HEK293 (cell line): ENCODE results near the gene AKAP12.
A peak's percentile ranks its signal among the peaks of the same experiment; 100 is the strongest.

Experiments
- KLF8 ChIP-seq: fragments of 450-650 bp; formaldehyde crosslinking; IDR thresholded peaks from 2 replicates; pipeline ENCODE4 v1.5.1; 2016; ENCODE audit warnings: missing biosample characterization, missing genetic modification characterization
- OVOL3 ChIP-seq: fragments of 450-650 bp; formaldehyde crosslinking; IDR thresholded peaks from 2 replicates; pipeline ENCODE4 v1.5.1; 2016; ENCODE audit warnings: missing biosample characterization, missing genetic modification characterization
- SP2 ChIP-seq: fragments of 450-650 bp; formaldehyde crosslinking; IDR thresholded peaks from 2 replicates; pipeline ENCODE4 v1.5.1; 2016; ENCODE audit warnings: missing biosample characterization, missing genetic modification characterization
- TCF7L2 ChIP-seq: IDR thresholded peaks from 2 replicates; pipeline ENCODE4 v1.6.1; 2011; ENCODE audit warnings: low read depth, mild to moderate bottlenecking, inconsistent platforms, low read length, moderate library complexity, borderline replicate concordance
- WT1 ChIP-seq: fragments of 450-650 bp; formaldehyde crosslinking; IDR thresholded peaks from 2 replicates; pipeline ENCODE4 v1.5.1; 2016; ENCODE audit warnings: missing biosample characterization, missing genetic modification characterization
- ZBTB17 ChIP-seq: fragments of 450-650 bp; formaldehyde crosslinking; IDR thresholded peaks from 2 replicates; pipeline ENCODE4 v1.5.1; 2016; ENCODE audit warnings: missing biosample characterization, missing genetic modification characterization
- ZBTB20 ChIP-seq: fragments of 450-650 bp; formaldehyde crosslinking; IDR thresholded peaks from 2 replicates; pipeline ENCODE4 v1.5.1; 2016; ENCODE audit warnings: missing biosample characterization, missing genetic modification characterization
- ZFHX2 ChIP-seq: fragments of 450-650 bp; formaldehyde crosslinking; conservative IDR thresholded peaks from 2 replicates; pipeline ENCODE4 v1.5.1; 2016; ENCODE audit warnings: missing biosample characterization, missing genetic modification characterization
- ZNF37A ChIP-seq: fragments of 450-650 bp; IDR thresholded peaks from 2 replicates; pipeline ENCODE4 v1.5.1; 2018; ENCODE audit warnings: missing biosample characterization, missing genetic modification characterization
- ZNF48 ChIP-seq: fragments of 450-650 bp; formaldehyde crosslinking; IDR thresholded peaks from 2 replicates; pipeline ENCODE4 v1.5.1; 2016; ENCODE audit warnings: missing biosample characterization, missing genetic modification characterization
- ZNF555 ChIP-seq: fragments of 450-650 bp; formaldehyde crosslinking; conservative IDR thresholded peaks from 2 replicates; pipeline ENCODE4 v1.5.1; 2017; ENCODE audit warnings: missing biosample characterization, mild to moderate bottlenecking, missing genetic modification characterization, inconsistent platforms
- ZNF658 ChIP-seq: fragments of 450-650 bp; formaldehyde crosslinking; IDR thresholded peaks from 2 replicates; pipeline ENCODE4; 2016; ENCODE audit warnings: missing biosample characterization, missing genetic modification characterization
- ZNF76 ChIP-seq: fragments of 450-650 bp; formaldehyde crosslinking; IDR thresholded peaks from 2 replicates; pipeline ENCODE4; 2016; ENCODE audit warnings: low read depth, missing biosample characterization, missing genetic modification characterization, borderline replicate concordance
- ZNF791 ChIP-seq: fragments of 450-650 bp; formaldehyde crosslinking; IDR thresholded peaks from 2 replicates; pipeline ENCODE4 v1.5.1; 2016; ENCODE audit warnings: missing biosample characterization, missing genetic modification characterization
- ZSCAN30 ChIP-seq: fragments of 450-650 bp; IDR thresholded peaks from 2 replicates; pipeline ENCODE4 v1.5.1; 2018; ENCODE audit warnings: missing biosample characterization, mild to moderate bottlenecking, missing genetic modification characterization, moderate library complexity
- TF ChIP-seq, protein P1 (sequence below): fragments of 450-650 bp; IDR thresholded peaks from 2 replicates; pipeline ENCODE4 v1.5.1; 2018; ENCODE audit warnings: missing biosample characterization, missing genetic modification characterization
- TF ChIP-seq, protein P2 (sequence below): fragments of 450-650 bp; formaldehyde crosslinking; IDR thresholded peaks from 2 replicates; pipeline ENCODE4 v1.5.1; 2016; ENCODE audit warnings: missing biosample characterization, missing genetic modification characterization
- TF ChIP-seq, protein P3 (sequence below): fragments of 450-650 bp; formaldehyde crosslinking; IDR thresholded peaks from 2 replicates; pipeline ENCODE4 v1.5.1; 2016; ENCODE audit warnings: missing biosample characterization, missing genetic modification characterization
- TF ChIP-seq, protein P4 (sequence below): fragments of 450-650 bp; formaldehyde crosslinking; IDR thresholded peaks from 2 replicates; pipeline ENCODE4 v1.5.1; 2016; ENCODE audit warnings: missing biosample characterization, missing genetic modification characterization
- TF ChIP-seq, protein P5 (sequence below): sonication (generic); formaldehyde crosslinking; IDR thresholded peaks from 2 replicates; pipeline ENCODE4 v1.8.1; 2022; ENCODE audit warnings: mild to moderate bottlenecking, moderate library complexity, missing genetic modification reagents
- TF ChIP-seq, protein P6 (sequence below): fragments of 450-650 bp; formaldehyde crosslinking; IDR thresholded peaks from 2 replicates; pipeline ENCODE4 v1.5.1; 2016; ENCODE audit warnings: missing biosample characterization, missing genetic modification characterization
- TF ChIP-seq, protein P7 (sequence below): fragments of 450-650 bp; formaldehyde crosslinking; IDR thresholded peaks from 2 replicates; pipeline ENCODE4 v1.5.1; 2016; ENCODE audit warnings: missing biosample characterization, missing genetic modification characterization
- TF ChIP-seq, protein P8 (sequence below): fragments of 450-650 bp; formaldehyde crosslinking; IDR thresholded peaks from 2 replicates; pipeline ENCODE4 v1.5.1; 2016; ENCODE audit warnings: missing biosample characterization, missing genetic modification characterization, borderline replicate concordance

The AKAP12 gene

DNA sequence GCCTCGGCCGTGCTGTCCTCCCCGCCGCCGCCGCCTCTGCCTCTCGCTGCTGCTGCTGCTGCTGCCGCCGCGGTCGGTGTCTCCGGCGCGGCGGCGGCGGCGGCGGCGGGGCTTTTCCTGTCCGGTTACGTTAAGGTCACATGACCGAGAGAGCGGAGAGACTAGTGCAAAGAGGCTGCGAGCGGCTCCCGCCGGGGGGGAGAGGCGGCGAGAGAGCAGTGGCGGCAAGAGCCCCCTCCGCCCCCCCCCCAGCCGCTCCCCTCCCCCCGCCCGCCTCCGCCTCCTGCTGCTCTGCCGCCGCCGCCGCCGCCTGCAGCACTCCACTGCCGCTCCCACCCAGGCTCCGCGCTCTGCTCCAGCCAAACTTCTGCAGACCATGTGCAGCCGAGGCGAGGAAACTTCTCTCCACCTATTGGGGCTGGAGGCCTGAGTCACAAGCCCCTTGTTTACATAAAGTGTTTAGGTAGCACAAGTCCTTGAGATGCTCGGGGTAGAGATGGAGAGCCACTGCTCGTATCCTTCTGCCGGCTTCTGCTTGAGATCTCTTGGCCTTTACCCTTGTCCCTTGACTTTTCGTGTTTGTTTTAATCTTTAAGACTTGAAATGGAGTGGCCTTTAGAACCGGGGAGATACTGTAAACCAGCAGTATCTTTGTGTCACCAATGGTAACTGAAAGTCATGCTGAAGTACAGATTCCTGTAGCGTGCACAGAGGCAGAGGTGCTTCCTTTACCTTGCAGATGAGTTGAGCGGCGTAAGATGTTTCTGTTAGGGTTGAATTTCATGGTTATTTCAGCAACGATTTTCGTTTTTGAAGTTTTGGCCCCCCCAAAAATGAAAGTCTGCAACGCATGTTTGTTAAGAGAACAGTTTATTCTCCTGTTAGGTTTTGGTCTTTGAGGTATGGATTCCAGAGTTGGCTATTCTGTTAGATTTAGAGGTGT, 152.0 kb downstream of the AKAP12 start, which contains the start of gene ZBTB2 (continued):
- TF ChIP-seq, protein P1, sequence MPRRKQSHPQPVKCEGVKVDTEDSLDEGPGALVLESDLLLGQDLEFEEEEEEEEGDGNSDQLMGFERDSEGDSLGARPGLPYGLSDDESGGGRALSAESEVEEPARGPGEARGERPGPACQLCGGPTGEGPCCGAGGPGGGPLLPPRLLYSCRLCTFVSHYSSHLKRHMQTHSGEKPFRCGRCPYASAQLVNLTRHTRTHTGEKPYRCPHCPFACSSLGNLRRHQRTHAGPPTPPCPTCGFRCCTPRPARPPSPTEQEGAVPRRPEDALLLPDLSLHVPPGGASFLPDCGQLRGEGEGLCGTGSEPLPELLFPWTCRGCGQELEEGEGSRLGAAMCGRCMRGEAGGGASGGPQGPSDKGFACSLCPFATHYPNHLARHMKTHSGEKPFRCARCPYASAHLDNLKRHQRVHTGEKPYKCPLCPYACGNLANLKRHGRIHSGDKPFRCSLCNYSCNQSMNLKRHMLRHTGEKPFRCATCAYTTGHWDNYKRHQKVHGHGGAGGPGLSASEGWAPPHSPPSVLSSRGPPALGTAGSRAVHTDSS (tag by site-specific recombination) = 0 out of 2 replicates have a peak, but pooled peaks have one; percentile 17
- TF ChIP-seq SP2 = peak; percentile 3; the same call in 1 of the 2 replicates
- TF ChIP-seq, protein P2, sequence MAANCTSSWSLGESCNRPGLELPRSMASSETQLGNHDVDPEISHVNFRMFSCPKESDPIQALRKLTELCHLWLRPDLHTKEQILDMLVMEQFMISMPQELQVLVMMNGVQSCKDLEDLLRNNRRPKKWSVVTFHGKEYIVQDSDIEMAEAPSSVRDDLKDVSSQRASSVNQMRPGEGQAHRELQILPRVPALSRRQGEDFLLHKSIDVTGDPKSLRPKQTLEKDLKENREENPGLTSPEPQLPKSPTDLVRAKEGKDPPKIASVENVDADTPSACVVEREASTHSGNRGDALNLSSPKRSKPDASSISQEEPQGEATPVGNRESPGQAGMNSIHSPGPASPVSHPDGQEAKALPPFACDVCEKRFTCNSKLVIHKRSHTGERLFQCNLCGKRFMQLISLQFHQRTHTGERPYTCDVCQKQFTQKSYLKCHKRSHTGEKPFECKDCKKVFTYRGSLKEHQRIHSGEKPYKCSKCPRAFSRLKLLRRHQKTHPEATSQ = no peak
- TF ChIP-seq, protein P3, sequence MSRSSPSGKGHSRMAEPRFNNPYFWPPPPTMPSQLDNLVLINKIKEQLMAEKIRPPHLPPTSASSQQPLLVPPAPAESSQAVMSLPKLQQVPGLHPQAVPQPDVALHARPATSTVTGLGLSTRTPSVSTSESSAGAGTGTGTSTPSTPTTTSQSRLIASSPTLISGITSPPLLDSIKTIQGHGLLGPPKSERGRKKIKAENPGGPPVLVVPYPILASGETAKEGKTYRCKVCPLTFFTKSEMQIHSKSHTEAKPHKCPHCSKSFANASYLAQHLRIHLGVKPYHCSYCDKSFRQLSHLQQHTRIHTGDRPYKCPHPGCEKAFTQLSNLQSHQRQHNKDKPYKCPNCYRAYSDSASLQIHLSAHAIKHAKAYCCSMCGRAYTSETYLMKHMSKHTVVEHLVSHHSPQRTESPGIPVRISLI = no peak
- peak; percentile 43 for TF ChIP-seq ZBTB20
- no peak for TF ChIP-seq ZNF658 (tag by site-specific recombination)
- no peak for TF ChIP-seq TCF7L2
- no peak for TF ChIP-seq ZNF791
- 0 out of 2 replicates have a peak, but pooled peaks have one; percentile 21 for TF ChIP-seq ZSCAN30 (tag by site-specific recombination)
- TF ChIP-seq ZNF555 (tag by site-specific recombination) = no peak
- TF ChIP-seq ZBTB17 (tag by site-specific recombination) = peak; percentile 71
- TF ChIP-seq WT1 (tag by site-specific recombination) = no peak
- TF ChIP-seq ZFHX2 (tag by site-specific recombination) = no peak
- TF ChIP-seq ZNF48 (tag by site-specific recombination) = no peak
- no peak; the same call in 1 of the 2 replicates for TF ChIP-seq ZNF76
- no peak for TF ChIP-seq OVOL3
- TF ChIP-seq, protein P4, sequence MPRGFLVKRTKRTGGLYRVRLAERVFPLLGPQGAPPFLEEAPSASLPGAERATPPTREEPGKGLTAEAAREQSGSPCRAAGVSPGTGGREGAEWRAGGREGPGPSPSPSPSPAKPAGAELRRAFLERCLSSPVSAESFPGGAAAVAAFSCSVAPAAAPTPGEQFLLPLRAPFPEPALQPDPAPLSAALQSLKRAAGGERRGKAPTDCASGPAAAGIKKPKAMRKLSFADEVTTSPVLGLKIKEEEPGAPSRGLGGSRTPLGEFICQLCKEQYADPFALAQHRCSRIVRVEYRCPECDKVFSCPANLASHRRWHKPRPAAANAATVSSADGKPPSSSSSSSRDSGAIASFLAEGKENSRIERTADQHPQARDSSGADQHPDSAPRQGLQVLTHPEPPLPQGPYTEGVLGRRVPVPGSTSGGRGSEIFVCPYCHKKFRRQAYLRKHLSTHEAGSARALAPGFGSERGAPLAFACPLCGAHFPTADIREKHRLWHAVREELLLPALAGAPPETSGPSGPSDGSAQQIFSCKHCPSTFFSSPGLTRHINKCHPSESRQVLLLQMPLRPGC (tag by site-specific recombination) = no peak
- TF ChIP-seq, protein P5, sequence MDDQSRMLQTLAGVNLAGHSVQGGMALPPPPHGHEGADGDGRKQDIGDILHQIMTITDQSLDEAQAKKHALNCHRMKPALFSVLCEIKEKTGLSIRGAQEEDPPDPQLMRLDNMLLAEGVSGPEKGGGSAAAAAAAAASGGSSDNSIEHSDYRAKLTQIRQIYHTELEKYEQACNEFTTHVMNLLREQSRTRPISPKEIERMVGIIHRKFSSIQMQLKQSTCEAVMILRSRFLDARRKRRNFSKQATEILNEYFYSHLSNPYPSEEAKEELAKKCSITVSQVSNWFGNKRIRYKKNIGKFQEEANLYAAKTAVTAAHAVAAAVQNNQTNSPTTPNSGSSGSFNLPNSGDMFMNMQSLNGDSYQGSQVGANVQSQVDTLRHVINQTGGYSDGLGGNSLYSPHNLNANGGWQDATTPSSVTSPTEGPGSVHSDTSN (CRISPR knock-in tag) = no peak
- TF ChIP-seq KLF8 (tag by site-specific recombination) = no peak
- no peak for TF ChIP-seq ZNF37A
- TF ChIP-seq, protein P6, sequence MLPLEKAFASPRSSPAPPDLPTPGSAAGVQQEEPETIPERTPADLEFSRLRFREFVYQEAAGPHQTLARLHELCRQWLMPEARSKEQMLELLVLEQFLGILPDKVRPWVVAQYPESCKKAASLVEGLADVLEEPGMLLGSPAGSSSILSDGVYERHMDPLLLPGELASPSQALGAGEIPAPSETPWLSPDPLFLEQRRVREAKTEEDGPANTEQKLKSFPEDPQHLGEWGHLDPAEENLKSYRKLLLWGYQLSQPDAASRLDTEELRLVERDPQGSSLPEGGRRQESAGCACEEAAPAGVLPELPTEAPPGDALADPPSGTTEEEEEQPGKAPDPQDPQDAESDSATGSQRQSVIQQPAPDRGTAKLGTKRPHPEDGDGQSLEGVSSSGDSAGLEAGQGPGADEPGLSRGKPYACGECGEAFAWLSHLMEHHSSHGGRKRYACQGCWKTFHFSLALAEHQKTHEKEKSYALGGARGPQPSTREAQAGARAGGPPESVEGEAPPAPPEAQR (tag by site-specific recombination) = no peak
- TF ChIP-seq, protein P7, sequence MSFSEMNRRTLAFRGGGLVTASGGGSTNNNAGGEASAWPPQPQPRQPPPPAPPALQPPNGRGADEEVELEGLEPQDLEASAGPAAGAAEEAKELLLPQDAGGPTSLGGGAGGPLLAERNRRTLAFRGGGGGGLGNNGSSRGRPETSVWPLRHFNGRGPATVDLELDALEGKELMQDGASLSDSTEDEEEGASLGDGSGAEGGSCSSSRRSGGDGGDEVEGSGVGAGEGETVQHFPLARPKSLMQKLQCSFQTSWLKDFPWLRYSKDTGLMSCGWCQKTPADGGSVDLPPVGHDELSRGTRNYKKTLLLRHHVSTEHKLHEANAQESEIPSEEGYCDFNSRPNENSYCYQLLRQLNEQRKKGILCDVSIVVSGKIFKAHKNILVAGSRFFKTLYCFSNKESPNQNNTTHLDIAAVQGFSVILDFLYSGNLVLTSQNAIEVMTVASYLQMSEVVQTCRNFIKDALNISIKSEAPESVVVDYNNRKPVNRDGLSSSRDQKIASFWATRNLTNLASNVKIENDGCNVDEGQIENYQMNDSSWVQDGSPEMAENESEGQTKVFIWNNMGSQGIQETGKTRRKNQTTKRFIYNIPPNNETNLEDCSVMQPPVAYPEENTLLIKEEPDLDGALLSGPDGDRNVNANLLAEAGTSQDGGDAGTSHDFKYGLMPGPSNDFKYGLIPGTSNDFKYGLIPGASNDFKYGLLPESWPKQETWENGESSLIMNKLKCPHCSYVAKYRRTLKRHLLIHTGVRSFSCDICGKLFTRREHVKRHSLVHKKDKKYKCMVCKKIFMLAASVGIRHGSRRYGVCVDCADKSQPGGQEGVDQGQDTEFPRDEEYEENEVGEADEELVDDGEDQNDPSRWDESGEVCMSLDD (tag by site-specific recombination) = peak; percentile 45; the same call in 1 of the 2 replicates
- TF ChIP-seq, protein P8, sequence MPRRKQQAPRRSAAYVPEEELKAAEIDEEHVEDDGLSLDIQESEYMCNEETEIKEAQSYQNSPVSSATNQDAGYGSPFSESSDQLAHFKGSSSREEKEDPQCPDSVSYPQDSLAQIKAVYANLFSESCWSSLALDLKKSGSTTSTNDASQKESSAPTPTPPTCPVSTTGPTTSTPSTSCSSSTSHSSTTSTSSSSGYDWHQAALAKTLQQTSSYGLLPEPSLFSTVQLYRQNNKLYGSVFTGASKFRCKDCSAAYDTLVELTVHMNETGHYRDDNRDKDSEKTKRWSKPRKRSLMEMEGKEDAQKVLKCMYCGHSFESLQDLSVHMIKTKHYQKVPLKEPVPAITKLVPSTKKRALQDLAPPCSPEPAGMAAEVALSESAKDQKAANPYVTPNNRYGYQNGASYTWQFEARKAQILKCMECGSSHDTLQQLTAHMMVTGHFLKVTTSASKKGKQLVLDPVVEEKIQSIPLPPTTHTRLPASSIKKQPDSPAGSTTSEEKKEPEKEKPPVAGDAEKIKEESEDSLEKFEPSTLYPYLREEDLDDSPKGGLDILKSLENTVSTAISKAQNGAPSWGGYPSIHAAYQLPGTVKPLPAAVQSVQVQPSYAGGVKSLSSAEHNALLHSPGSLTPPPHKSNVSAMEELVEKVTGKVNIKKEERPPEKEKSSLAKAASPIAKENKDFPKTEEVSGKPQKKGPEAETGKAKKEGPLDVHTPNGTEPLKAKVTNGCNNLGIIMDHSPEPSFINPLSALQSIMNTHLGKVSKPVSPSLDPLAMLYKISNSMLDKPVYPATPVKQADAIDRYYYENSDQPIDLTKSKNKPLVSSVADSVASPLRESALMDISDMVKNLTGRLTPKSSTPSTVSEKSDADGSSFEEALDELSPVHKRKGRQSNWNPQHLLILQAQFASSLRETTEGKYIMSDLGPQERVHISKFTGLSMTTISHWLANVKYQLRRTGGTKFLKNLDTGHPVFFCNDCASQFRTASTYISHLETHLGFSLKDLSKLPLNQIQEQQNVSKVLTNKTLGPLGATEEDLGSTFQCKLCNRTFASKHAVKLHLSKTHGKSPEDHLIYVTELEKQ (tag by site-specific recombination) = no peak
